ENCODE measurements around the gene TBC1D24. TPM values are rescaled to one million over a fixed set of nuclear protein-coding genes. Genes with fewer than 3 reads are reported as not detected.

Gene TBC1D24
- total and polyA plus RNA-seq, 2 donors (not counting 1 experiment from before 2014, with no cell fraction given), result 7.1 to 9.4 TPM

GRCh38 chr16:2497116-2497630 lies 22.2 kb downstream of the TBC1D24 start:
- H4K20me1 ChIP-seq (ENCODE audit: control insufficient read depth, insufficient read depth, low read length, poor library complexity, severe bottlenecking), result no peaks in the 10 kb centered on the region
- intact Hi-C loops (cut with micrococcal nuclease), result no loop called here
- no peak overlapping the region for H3K4me3 ChIP-seq (ENCODE audit: control extremely low read depth in 1 of 5, extremely low read depth in 1 of 5, insufficient read depth in 1 of 5, low read depth in 2 of 5, low read length in 4 of 5)
- no peaks in the 10 kb centered on the region for H3K9me3 Mint-ChIP-seq (ENCODE audit: insufficient read depth)
- peaks cover 0 to 8% of the 10 kb centered on the region in 2 donors for H3K4me1 ChIP-seq (ENCODE audit: control insufficient read depth in 2 of 2, insufficient read depth in 2 of 2, low read length in 2 of 2)
- peaks cover 0 to 4% of the 10 kb centered on the region in 2 experiments for H3K36me3 ChIP-seq (replicated peaks in 1 of 2; ENCODE audit: control extremely low read depth in 1 of 2, control insufficient read depth in 1 of 2, extremely low read depth in 1 of 2, insufficient read depth in 2 of 2, low read length in 1 of 2)
- no peak overlapping the region for H3K4me2 ChIP-seq (replicated peaks; ENCODE audit: low read depth, low read length, poor library complexity, severe bottlenecking)
- ChIA-PET CTCF (no interaction called here), POLR2A (no interaction called here)
- H3K9me3 ChIP-seq (ENCODE audit: control extremely low read depth in 1 of 3, control insufficient read depth in 2 of 3, insufficient read depth in 1 of 3, low read length in 2 of 3), result no peaks in the 10 kb centered on the region
- H3K27me3 Mint-ChIP-seq, result no peaks in the 10 kb centered on the region
- no peak for ATAC-seq (ENCODE audit: low read depth)
- 93% methylated on average over 21 of the region's 21 CpGs for WGBS (ENCODE audit: insufficient coverage)
- H3K9ac ChIP-seq (ENCODE audit: low read length), result no peak overlapping the region
- H3K27ac Mint-ChIP-seq, result no peak overlapping the region
- H3K4me1 Mint-ChIP-seq, result peaks cover 2% of the 10 kb centered on the region
- H3K27me3 ChIP-seq (replicated peaks in 1 of 4; ENCODE audit: control extremely low read depth in 1 of 4, control insufficient read depth in 3 of 4, insufficient read depth in 4 of 4, low read length in 3 of 4), result no peaks in the 10 kb centered on the region
- H2AFZ ChIP-seq (ENCODE audit: insufficient read depth, low read depth, low read length, poor library complexity, severe bottlenecking), result no peak overlapping the region
- no peak for TF ChIP-seq CTCF (IDR thresholded peaks at IDR 0.05)
- no peak for TF ChIP-seq EZH2 (IDR thresholded peaks at IDR 0.05; ENCODE audit: borderline replicate concordance, insufficient read depth, low read depth, low read length, poor library complexity, severe bottlenecking)
- no peak for DNase-seq
- H3K27ac ChIP-seq (ENCODE audit: low read length in 2 of 2), result no peak overlapping the region
- H3K4me3 Mint-ChIP-seq, result no peak overlapping the region
- peaks cover 16% of the 10 kb centered on the region for H3K79me2 ChIP-seq (ENCODE audit: control insufficient read depth, insufficient read depth, low read length)

- Mint-ChIP-seq H3K4me1 (peaks cover 2% of the 10 kb centered on the region), H3K27me3 (no peaks in the 10 kb centered on the region), H3K4me3 (no peak overlapping the region), H3K27ac (no peak overlapping the region), H3K9me3 (ENCODE audit: insufficient read depth) (no peaks in the 10 kb centered on the region)
- Histone ChIP-seq H3K27ac (ENCODE audit: low read length in 2 of 2) (no peak overlapping the region), H3K9me3 (ENCODE audit: control extremely low read depth in 1 of 3, control insufficient read depth in 2 of 3, insufficient read depth in 1 of 3, low read length in 2 of 3) (no peaks in the 10 kb centered on the region), H3K27me3 (replicated peaks in 1 of 4; ENCODE audit: control extremely low read depth in 1 of 4, control insufficient read depth in 3 of 4, insufficient read depth in 4 of 4, low read length in 3 of 4) (no peaks in the 10 kb centered on the region), H2AFZ (ENCODE audit: insufficient read depth, low read depth, low read length, poor library complexity, severe bottlenecking) (no peak overlapping the region), H3K4me1 (ENCODE audit: control insufficient read depth in 2 of 2, insufficient read depth in 2 of 2, low read length in 2 of 2) (peaks cover 0 to 8% of the 10 kb centered on the region in 2 donors), H4K20me1 (ENCODE audit: control insufficient read depth, insufficient read depth, low read length, poor library complexity, severe bottlenecking) (no peaks in the 10 kb centered on the region), H3K9ac (ENCODE audit: low read length) (no peak overlapping the region), H3K4me3 (ENCODE audit: control extremely low read depth in 1 of 5, extremely low read depth in 1 of 5, insufficient read depth in 1 of 5, low read depth in 2 of 5, low read length in 4 of 5) (no peak overlapping the region), H3K4me2 (replicated peaks; ENCODE audit: low read depth, low read length, poor library complexity, severe bottlenecking) (no peak overlapping the region), H3K36me3 (replicated peaks in 1 of 2; ENCODE audit: control extremely low read depth in 1 of 2, control insufficient read depth in 1 of 2, extremely low read depth in 1 of 2, insufficient read depth in 2 of 2, low read length in 1 of 2) (peaks cover 0 to 4% of the 10 kb centered on the region in 2 experiments), H3K79me2 (ENCODE audit: control insufficient read depth, insufficient read depth, low read length) (peaks cover 22% of the 10 kb centered on the region)
- ChIA-PET CTCF (interaction anchor here (0.9 to 1.1 kb wide), 2 partner anchors 168 to 303 kb away, joined by 3 read pairs; no protein-coding TSS in a partner anchor), POLR2A (no interaction called here)
- intact Hi-C loops (cut with micrococcal nuclease), result no loop called here
- ATAC-seq (ENCODE audit: low read depth) (no peak), DNase-seq (no peak)
- TF ChIP-seq CTCF (IDR thresholded peaks at IDR 0.05) (no peak), EZH2 (IDR thresholded peaks at IDR 0.05; ENCODE audit: borderline replicate concordance, insufficient read depth, low read depth, low read length, poor library complexity, severe bottlenecking) (no peak)
- WGBS (ENCODE audit: insufficient coverage), result 86% methylated on average over 26 of the region's 26 CpGs
Measured at GRCh38 chr16:2497695-2498484, 23.0 kb downstream of the TBC1D24 start.

Measured in B cell (primary cell).